Measurements from ENCODE around the gene LRRC72.

LRRC72 gene

DNA sequence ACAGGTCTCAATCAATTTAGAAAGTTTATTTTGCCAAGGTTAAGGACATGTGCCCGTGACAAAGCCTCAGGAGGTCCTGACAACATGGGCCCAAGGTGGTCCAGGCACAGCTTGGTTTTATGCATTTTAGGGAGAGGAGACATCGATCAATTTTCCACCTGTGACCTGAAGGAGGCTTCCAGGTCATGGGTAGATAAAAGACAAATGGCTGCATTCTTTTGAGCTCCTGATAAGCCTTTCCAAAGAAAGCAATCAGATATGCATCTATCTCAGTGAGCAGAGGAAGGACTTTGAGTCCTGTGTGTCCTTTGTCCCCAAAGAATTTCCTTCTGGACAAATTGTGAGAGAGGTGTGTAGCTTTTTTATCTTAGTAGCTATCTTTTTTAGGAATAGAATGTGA, 15.8 kb downstream of the LRRC72 start:
- H3K4me3 ChIP-seq (ENCODE audit: control insufficient read depth, low read depth, low read length), result no peak overlapping the region
- no peak for DNase-seq (ENCODE audit: low read depth)
- TF ChIP-seq, protein P1, sequence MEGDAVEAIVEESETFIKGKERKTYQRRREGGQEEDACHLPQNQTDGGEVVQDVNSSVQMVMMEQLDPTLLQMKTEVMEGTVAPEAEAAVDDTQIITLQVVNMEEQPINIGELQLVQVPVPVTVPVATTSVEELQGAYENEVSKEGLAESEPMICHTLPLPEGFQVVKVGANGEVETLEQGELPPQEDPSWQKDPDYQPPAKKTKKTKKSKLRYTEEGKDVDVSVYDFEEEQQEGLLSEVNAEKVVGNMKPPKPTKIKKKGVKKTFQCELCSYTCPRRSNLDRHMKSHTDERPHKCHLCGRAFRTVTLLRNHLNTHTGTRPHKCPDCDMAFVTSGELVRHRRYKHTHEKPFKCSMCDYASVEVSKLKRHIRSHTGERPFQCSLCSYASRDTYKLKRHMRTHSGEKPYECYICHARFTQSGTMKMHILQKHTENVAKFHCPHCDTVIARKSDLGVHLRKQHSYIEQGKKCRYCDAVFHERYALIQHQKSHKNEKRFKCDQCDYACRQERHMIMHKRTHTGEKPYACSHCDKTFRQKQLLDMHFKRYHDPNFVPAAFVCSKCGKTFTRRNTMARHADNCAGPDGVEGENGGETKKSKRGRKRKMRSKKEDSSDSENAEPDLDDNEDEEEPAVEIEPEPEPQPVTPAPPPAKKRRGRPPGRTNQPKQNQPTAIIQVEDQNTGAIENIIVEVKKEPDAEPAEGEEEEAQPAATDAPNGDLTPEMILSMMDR (IDR thresholded peaks at IDR 0.05; ENCODE audit: control insufficient read depth, insufficient read depth, low read depth, low read length, missing control alignments), result no peak

DNA sequence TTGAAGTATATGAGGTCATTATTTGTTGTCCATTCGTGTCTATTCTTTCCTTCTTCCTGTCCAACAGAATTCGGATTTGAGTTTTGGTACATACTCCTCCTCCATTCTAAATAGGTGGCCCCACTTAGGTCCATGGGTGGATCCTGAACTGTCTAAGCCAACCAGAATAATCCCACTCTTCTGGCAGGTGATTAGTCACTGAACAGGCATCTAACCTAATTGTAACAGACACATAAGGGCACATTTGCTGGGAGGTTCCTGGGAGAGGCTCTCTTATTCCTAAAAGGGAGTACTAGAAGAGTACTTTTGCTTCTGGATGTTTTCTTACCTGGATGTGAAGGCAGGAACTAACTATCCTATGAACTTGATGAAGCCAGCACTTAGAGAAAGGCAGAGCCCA, 16.8 kb downstream of the LRRC72 start:
- TF ChIP-seq, protein P1 (IDR thresholded peaks at IDR 0.05; ENCODE audit: control insufficient read depth, insufficient read depth, low read depth, low read length, missing control alignments), result no peak
- DNase-seq (ENCODE audit: low read depth), result no peak
- no peak overlapping the region for H3K4me3 ChIP-seq (ENCODE audit: control insufficient read depth, low read depth, low read length)

DNA sequence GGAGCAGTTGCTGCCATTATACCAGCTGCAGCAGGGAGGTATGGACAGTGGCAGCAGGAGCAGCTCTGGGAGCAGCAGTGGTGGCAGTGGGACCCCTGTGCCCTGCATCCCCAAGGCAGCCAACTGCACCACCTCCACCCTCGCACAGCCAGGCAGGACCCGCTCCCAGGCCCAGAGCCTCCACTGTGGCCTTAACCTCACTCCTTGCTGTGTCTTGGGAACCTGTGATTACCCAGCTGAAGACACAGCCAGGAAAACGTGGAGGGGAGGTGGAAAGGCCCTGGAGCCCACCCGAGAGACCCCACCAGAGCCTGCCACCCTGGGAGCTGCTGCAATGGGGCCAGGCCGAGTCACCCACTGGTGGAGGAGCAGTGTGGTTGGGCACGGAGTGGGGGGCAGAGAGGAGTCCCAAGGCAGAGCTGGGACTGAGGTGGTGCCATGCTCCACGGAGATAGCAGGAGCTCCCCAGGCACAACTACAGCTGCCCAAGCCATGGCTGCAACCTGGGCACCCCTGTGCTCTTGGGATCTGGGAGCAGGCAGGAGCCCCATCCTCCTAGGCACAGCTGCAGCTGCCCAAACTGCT, 20.4 kb downstream of the LRRC72 start:
- no peak for DNase-seq (ENCODE audit: low read depth)
- TF ChIP-seq, protein P1 (IDR thresholded peaks at IDR 0.05; ENCODE audit: control insufficient read depth, insufficient read depth, low read depth, low read length, missing control alignments), result no peak
- H3K4me3 ChIP-seq (ENCODE audit: control insufficient read depth, low read depth, low read length), result no peak overlapping the region

DNA sequence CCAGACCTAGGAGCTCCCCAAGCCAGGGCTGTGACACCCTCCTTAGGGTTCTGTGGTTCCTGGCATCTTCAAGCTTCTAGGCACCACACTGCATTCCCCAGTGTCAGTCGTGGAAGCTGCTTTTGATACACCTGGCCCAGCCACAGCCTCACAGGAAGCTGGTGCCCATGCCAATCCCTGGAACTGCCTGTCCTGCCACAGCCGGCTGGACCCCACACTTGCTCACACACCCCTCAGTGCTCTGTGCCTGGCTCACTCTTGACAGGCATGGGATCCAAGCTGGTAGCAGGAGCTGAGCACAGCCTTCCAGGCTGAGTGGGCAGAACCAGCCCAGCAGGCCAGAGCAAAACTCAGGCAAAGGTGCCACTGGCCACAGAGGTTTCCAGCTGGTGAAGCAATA, 21.8 kb downstream of the LRRC72 start:
- DNase-seq (ENCODE audit: low read depth), result no peak
- H3K4me3 ChIP-seq (ENCODE audit: control insufficient read depth, low read depth, low read length), result no peak overlapping the region
- TF ChIP-seq, protein P1 (IDR thresholded peaks at IDR 0.05; ENCODE audit: control insufficient read depth, insufficient read depth, low read depth, low read length, missing control alignments), result no peak

DNA sequence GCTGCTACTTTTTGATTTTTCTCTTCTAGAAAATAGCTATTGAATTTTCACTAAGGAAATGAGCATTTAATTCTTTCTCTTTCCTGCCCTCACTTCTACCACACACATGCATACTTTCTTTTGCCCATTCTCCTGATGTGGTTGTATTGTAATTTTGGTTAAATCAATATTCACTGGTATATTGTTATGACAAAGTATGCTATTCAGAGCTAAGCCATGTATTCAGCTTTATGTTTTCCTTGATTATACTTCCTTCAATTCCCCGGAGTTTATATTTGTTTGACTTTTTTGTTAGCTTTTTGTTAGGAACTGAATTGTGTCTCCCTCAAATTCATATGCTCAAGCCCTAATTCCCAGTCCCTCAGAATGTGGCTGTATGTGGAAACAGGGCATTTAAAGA, 24.0 kb downstream of the LRRC72 start:
- TF ChIP-seq, protein P1 (IDR thresholded peaks at IDR 0.05; ENCODE audit: control insufficient read depth, insufficient read depth, low read depth, low read length, missing control alignments), result no peak
- H3K4me3 ChIP-seq (ENCODE audit: control insufficient read depth, low read depth, low read length), result no peak overlapping the region
- no peak for DNase-seq (ENCODE audit: low read depth)

DNA sequence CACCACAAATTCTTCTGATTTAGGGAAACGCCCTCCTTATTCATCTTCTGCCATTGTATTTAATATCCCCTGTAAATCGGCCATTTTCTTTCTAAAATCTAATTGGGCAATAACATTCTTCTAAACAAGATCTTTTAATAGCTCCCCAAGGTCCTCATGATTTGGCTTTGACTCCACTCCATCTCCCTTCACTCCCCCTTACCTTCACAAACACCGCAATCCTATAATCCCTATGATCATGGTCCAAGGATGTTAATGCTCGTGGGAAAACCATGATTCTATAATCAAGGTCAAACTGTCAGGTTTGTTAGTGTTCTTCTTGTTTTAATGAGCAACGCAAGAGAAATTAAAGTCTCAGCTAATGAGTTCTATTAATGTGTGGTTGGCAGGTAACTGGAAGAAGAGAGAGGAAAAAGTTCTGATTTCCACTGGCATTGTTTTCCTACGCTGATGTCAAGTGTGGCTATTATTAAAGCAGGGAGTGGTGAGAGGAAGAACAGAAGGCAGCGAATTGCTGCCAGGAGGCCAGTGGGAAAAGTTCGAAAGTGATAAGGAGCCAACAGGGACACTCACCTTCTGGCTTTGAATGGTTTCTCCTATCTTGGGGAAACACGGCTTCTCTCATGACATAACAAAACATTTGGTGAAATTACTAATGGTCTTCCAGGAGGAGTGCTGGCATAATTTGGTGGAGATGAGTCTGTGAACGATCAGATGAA, 28.1 kb downstream of the LRRC72 start:
- TF ChIP-seq, protein P1 (IDR thresholded peaks at IDR 0.05; ENCODE audit: control insufficient read depth, insufficient read depth, low read depth, low read length, missing control alignments), result no peak
- H3K4me3 ChIP-seq (ENCODE audit: control insufficient read depth, low read depth, low read length), result no peak overlapping the region
- no peak for DNase-seq (ENCODE audit: low read depth)
